ENCODE measurements around the gene SRPK1.

DNA sequence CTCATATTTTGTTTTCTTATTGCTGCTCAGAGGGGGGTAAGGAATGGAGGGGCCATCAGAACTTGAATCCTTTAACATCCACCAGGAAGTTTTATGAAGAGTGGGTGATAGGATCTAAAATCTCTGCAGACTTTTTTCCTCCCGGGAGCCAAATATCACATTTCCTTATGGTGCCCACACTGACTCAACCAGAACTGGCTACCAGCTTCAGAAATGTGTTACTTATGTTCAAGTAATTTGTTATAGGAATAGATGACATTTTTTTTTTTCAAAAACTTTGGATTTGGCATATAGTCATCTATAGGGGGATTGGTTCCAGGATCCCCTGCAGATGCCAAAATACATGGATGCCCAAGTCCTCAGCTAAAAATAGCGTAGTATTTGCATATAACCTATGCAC lies 97.3 kb downstream of the SRPK1 start:
- TF ChIP-seq, protein P1, sequence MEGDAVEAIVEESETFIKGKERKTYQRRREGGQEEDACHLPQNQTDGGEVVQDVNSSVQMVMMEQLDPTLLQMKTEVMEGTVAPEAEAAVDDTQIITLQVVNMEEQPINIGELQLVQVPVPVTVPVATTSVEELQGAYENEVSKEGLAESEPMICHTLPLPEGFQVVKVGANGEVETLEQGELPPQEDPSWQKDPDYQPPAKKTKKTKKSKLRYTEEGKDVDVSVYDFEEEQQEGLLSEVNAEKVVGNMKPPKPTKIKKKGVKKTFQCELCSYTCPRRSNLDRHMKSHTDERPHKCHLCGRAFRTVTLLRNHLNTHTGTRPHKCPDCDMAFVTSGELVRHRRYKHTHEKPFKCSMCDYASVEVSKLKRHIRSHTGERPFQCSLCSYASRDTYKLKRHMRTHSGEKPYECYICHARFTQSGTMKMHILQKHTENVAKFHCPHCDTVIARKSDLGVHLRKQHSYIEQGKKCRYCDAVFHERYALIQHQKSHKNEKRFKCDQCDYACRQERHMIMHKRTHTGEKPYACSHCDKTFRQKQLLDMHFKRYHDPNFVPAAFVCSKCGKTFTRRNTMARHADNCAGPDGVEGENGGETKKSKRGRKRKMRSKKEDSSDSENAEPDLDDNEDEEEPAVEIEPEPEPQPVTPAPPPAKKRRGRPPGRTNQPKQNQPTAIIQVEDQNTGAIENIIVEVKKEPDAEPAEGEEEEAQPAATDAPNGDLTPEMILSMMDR (IDR thresholded peaks at IDR 0.05; ENCODE audit: low read length), result no peak
- no peak for TF ChIP-seq EZH2 (optimal IDR thresholded peaks at IDR 0.05; ENCODE audit: low read depth, low read length)
- no peak for TF ChIP-seq EZH2phosphoT487 (IDR thresholded peaks at IDR 0.05; ENCODE audit: low read length)
